ENCODE measurements around the gene ZNF804A.

Gene ZNF804A

DNA sequence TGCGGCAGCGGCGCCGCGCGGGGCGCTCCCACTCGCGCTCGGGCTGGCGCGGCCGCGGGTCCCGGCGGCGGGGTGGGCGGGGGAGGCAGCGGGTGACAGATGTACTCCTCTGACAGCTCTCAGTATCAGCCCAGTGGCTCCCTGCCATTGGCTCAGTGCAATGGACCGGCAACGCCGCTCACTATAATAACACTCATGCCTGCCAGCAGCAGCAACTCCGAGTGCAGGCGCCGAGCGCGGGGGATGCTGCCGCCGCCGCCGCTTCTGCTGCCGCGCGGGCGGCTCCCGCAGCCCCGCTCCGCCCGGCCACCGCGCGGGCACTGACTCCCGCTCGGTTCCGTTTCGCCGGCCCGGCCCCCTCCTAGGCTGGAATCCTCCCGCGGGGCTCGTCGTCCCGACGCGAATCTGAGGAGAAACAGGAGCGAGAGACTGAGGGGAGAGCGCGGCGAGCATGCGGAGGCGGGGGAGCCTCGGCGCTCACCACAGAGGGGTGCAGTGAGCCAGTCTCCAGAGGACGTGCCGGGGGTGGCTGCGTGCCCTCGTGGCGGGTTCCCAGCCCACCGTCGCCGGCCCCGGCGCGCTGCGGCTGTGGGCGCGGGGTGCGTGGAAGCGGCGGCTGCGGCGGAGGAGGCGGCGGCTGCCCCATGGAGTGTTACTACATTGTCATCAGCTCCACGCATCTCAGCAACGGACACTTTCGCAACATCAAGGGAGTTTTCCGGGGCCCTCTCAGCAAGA, at the start of gene ZNF804A:
TSS of gene ZNF804A (plus strand) at position 214 of the 738 bp plus-strand sequence. CDS start at position 645, 431 bp downstream.
- H3K9me3 ChIP-seq = peaks cover 17% of the 10 kb centered on the region
- no peak within 1 kb of the TSS for H3K4me3 ChIP-seq
- no peak within 1 kb of the TSS for H3K9ac ChIP-seq
- H3K4me1 ChIP-seq = 0 out of 2 replicates have a peak, but pooled peaks cover 6% of the 10 kb centered on the region
- H3K27ac ChIP-seq = no peak within 1 kb of the TSS
- H3K27me3 ChIP-seq = no peaks in the 10 kb centered on the region
- no peak within 1 kb of the TSS for H3K4me2 ChIP-seq
- no peak for TF ChIP-seq Cebpa-rat (IDR thresholded peaks at IDR 0.05)
- H3K36me3 ChIP-seq = no peaks in the 10 kb centered on the region
- no peaks in the 10 kb centered on the region for H4K20me1 ChIP-seq

GRCh38 chr2:184549153-184549552, 49.2 kb upstream of the ZNF804A start:
- Histone ChIP-seq H3K9me3 (no peaks in the 10 kb centered on the region), H3K4me3 (no peak overlapping the region), H3K36me3 (no peaks in the 10 kb centered on the region), H3K27me3 (no peaks in the 10 kb centered on the region), H3K4me2 (no peak overlapping the region), H3K27ac (no peak overlapping the region), H4K20me1 (no peaks in the 10 kb centered on the region), H3K9ac (no peak overlapping the region), H3K4me1 (no peaks in the 10 kb centered on the region)
- no peak for TF ChIP-seq Cebpa-rat (IDR thresholded peaks at IDR 0.05)

DNA sequence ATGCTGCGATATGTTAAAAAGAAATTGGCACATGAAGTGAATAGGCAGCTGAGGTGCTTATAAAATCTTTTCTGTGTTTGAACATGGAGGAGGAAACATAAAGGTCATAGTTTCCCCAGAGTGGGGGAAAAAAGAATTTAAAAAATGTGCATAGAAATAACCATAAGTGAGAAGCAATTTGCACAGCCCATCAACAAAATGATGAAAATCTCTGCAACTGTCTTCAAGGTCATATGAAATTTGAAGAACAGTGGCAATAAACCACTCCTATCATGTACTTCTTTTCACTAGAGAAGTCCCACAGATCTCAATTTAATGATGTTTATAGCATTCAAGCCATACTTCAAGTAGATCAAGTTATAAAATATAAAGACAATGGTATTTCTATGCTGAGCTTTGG, 46.7 kb upstream of the ZNF804A start:
- H3K36me3 ChIP-seq = no peaks in the 10 kb centered on the region
- H3K27me3 ChIP-seq = no peaks in the 10 kb centered on the region
- H3K9me3 ChIP-seq = no peaks in the 10 kb centered on the region
- TF ChIP-seq Cebpa-rat (IDR thresholded peaks at IDR 0.05) = no peak
- no peak overlapping the region for H3K4me3 ChIP-seq
- no peak overlapping the region for H3K27ac ChIP-seq
- no peak overlapping the region for H3K9ac ChIP-seq
- H4K20me1 ChIP-seq = no peaks in the 10 kb centered on the region
- no peak overlapping the region for H3K4me2 ChIP-seq
- no peaks in the 10 kb centered on the region for H3K4me1 ChIP-seq

DNA sequence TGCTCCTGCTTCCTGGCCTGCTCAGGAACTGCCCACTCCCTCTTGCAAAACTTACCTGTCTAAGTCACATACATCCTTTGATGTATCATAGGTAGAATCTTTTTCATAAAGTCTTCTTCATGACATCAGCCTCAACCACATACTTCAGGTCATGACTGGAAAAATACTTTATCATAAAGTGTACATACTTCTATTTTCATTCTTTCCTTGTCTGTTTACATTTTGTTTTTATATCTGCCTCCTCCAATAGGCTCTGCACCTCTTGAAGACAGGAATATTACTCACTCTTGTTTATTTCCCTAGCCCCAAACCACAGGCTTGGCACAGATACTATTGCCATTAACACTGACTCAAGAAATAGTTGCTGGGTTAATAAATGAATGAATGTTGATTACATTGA, 43.6 kb upstream of the ZNF804A start:
- H3K4me1 ChIP-seq = no peaks in the 10 kb centered on the region
- H3K27ac ChIP-seq = no peak overlapping the region
- no peaks in the 10 kb centered on the region for H4K20me1 ChIP-seq
- no peak overlapping the region for H3K4me3 ChIP-seq
- no peak overlapping the region for H3K9ac ChIP-seq
- no peaks in the 10 kb centered on the region for H3K27me3 ChIP-seq
- H3K9me3 ChIP-seq = no peaks in the 10 kb centered on the region
- no peak overlapping the region for H3K4me2 ChIP-seq
- TF ChIP-seq Cebpa-rat (IDR thresholded peaks at IDR 0.05) = no peak
- H3K36me3 ChIP-seq = no peaks in the 10 kb centered on the region

DNA sequence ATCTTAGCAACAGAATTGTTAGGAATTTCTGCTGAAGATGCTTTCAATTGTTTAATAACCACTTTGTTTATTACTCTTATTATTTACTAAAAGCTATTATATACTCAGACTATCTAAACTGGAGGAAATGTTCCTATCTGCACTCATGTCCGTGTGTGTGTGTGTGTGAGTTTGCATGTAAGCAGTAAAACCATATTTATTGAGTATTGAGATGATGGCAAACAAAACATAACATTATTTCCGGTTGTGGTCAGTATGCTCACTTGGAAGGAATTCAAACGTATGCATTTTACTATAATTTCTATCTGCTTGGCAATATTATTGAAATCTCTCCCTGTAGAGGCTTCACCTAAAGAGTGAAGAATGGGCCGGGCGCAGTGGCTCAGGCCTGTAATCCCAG, 43.0 kb upstream of the ZNF804A start:
- Histone ChIP-seq H3K27me3 (no peaks in the 10 kb centered on the region), H4K20me1 (no peaks in the 10 kb centered on the region), H3K4me3 (no peak overlapping the region), H3K4me2 (no peak overlapping the region), H3K27ac (no peak overlapping the region), H3K36me3 (no peaks in the 10 kb centered on the region), H3K9me3 (no peaks in the 10 kb centered on the region), H3K9ac (no peak overlapping the region), H3K4me1 (no peaks in the 10 kb centered on the region)
- no peak for TF ChIP-seq Cebpa-rat (IDR thresholded peaks at IDR 0.05)

- H3K27ac ChIP-seq = no peak overlapping the region
- no peaks in the 10 kb centered on the region for H4K20me1 ChIP-seq
- no peaks in the 10 kb centered on the region for H3K27me3 ChIP-seq
- no peak overlapping the region for H3K9ac ChIP-seq
- no peaks in the 10 kb centered on the region for H3K36me3 ChIP-seq
- H3K9me3 ChIP-seq = no peaks in the 10 kb centered on the region
- H3K4me2 ChIP-seq = no peak overlapping the region
- no peaks in the 10 kb centered on the region for H3K4me1 ChIP-seq
- H3K4me3 ChIP-seq = no peak overlapping the region
- no peak for TF ChIP-seq Cebpa-rat (IDR thresholded peaks at IDR 0.05)
These were observed 41.7 kb upstream of the ZNF804A start for GRCh38 chr2:184556639-184557038.

- no peaks in the 10 kb centered on the region for H4K20me1 ChIP-seq
- TF ChIP-seq Cebpa-rat (IDR thresholded peaks at IDR 0.05) = no peak
- no peaks in the 10 kb centered on the region for H3K9me3 ChIP-seq
- H3K4me1 ChIP-seq = no peaks in the 10 kb centered on the region
- H3K36me3 ChIP-seq = no peaks in the 10 kb centered on the region
- H3K4me2 ChIP-seq = no peak overlapping the region
- no peak overlapping the region for H3K27ac ChIP-seq
- no peaks in the 10 kb centered on the region for H3K27me3 ChIP-seq
- no peak overlapping the region for H3K9ac ChIP-seq
- H3K4me3 ChIP-seq = no peak overlapping the region
These were observed 39.4 kb upstream of the ZNF804A start for GRCh38 chr2:184558713-184559464.

- Histone ChIP-seq H3K27ac (no peak overlapping the region), H3K4me2 (no peak overlapping the region)
- TF ChIP-seq Cebpa-rat (IDR thresholded peaks at IDR 0.05) = no peak
These were observed 37.7 kb upstream of the ZNF804A start for GRCh38 chr2:184560603-184561002.

GRCh38 chr2:184562532-184562931, 35.8 kb upstream of the ZNF804A start:
- Histone ChIP-seq H4K20me1 (no peaks in the 10 kb centered on the region), H3K27me3 (no peaks in the 10 kb centered on the region), H3K4me3 (no peak overlapping the region), H3K9ac (no peak overlapping the region), H3K4me2 (no peak overlapping the region), H3K27ac (no peak overlapping the region), H3K36me3 (no peaks in the 10 kb centered on the region), H3K4me1 (no peaks in the 10 kb centered on the region), H3K9me3 (no peaks in the 10 kb centered on the region)
- TF ChIP-seq Cebpa-rat (IDR thresholded peaks at IDR 0.05) = no peak

More at GRCh38 chr2:184560603-184561002, 37.7 kb upstream of the ZNF804A start:
- Histone ChIP-seq H3K9me3 (no peaks in the 10 kb centered on the region), H3K36me3 (no peaks in the 10 kb centered on the region), H3K4me1 (no peaks in the 10 kb centered on the region), H3K4me3 (no peak overlapping the region), H4K20me1 (no peaks in the 10 kb centered on the region), H3K27me3 (no peaks in the 10 kb centered on the region), H3K9ac (no peak overlapping the region)

DNA sequence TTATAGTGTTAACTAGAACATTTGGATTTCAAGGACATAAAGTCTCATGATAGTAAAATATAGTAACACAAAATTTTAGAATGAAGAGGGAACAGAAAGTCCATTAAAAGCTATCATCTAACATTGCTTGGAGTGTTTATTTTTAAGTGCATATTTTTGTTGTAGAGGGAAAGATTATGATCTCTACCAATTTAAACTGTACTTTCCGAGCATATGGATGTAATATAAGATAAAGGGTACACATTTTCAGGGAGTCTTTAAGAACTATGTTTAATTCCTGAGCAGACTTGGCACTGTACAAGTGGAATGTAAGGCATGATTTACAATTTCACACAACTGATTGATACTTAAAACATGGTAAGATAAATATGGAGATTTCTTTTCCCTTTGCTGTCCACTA, 34.2 kb upstream of the ZNF804A start:
- no peak for TF ChIP-seq Cebpa-rat (IDR thresholded peaks at IDR 0.05)
- Histone ChIP-seq H3K36me3 (no peaks in the 10 kb centered on the region), H3K9ac (no peak overlapping the region), H3K27me3 (no peaks in the 10 kb centered on the region), H4K20me1 (no peaks in the 10 kb centered on the region), H3K27ac (no peak overlapping the region), H3K9me3 (no peaks in the 10 kb centered on the region), H3K4me1 (no peaks in the 10 kb centered on the region), H3K4me3 (no peak overlapping the region), H3K4me2 (no peak overlapping the region)

All from BLaER1 (cell line).